Chondrocyte (in vitro differentiated cells): ENCODE data around the gene COL15A1. TPM values are rescaled to one million over a fixed set of nuclear protein-coding genes. Genes with fewer than 3 reads are reported as not detected.

Experiments
- DNase-seq: peaks from one replicate; pipeline ENCODE4 v3.0.0; 2021; ENCODE audit warnings: mixed read lengths, low spot score
- H3K27ac Mint-ChIP-seq: one replicate; pipeline ENCODE4 v1.8.0; 2021; ENCODE audit warnings: mild to moderate bottlenecking, moderate library complexity, mixed read lengths; ENCODE audit not compliant: unreplicated experiment
- H3K27me3 Mint-ChIP-seq: 2 replicates; pipeline ENCODE4 v1.8.0; 2021; ENCODE audit warnings: low read depth, mixed read lengths
- H3K36me3 Mint-ChIP-seq: 2 replicates; pipeline ENCODE4 v1.8.0; 2021; ENCODE audit warnings: low read depth, mixed read lengths
- H3K4me1 Mint-ChIP-seq: 2 replicates; pipeline ENCODE4 v1.8.0; 2021; ENCODE audit warnings: low read depth, mild to moderate bottlenecking, mixed read lengths
- H3K4me3 Mint-ChIP-seq: one replicate; pipeline ENCODE4 v1.8.0; 2021; ENCODE audit warnings: mild to moderate bottlenecking, moderate library complexity, mixed read lengths; ENCODE audit not compliant: unreplicated experiment
- H3K9me3 Mint-ChIP-seq: 2 replicates; pipeline ENCODE4 v1.8.0; 2021; ENCODE audit warnings: low read depth, mixed read lengths
- total RNA-seq: library from RNA; stranded (reverse); gene quantifications from 3 replicates; pipeline ENCODE4 v1.2.1, GENCODE V29; 2021
- TF ChIP-seq, protein P1 (sequence below): fragments of 200-600 bp; sonication (generic); IDR thresholded peaks from 2 replicates; pipeline ENCODE4 v1.5.0; 2021; ENCODE audit warnings: antibody characterized with exemption, mild to moderate bottlenecking, moderate library complexity

Gene COL15A1
- total RNA-seq, 1 donor from 2014 or later, result 5.4 TPM

DNA sequence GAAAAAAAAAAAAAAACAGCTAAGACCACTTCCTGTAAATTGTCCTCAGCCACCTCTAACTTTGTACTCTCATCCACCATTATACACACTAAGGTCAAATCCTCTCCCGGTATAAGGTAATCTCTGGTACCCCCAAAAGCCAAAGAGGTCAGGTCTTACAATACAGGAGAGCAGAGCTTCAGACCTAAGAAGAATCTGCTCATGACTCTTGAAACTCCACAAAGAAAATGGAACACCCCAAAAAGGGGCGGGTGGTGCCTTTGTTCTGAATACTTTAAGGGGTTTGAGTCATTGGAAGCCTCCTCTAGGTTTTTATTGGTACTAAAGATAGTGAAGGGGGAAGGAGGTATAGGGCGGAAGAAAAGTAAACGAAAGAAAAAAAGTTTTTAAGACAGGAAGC lies 69.8 kb downstream of the COL15A1 start:
- TF ChIP-seq, protein P1, sequence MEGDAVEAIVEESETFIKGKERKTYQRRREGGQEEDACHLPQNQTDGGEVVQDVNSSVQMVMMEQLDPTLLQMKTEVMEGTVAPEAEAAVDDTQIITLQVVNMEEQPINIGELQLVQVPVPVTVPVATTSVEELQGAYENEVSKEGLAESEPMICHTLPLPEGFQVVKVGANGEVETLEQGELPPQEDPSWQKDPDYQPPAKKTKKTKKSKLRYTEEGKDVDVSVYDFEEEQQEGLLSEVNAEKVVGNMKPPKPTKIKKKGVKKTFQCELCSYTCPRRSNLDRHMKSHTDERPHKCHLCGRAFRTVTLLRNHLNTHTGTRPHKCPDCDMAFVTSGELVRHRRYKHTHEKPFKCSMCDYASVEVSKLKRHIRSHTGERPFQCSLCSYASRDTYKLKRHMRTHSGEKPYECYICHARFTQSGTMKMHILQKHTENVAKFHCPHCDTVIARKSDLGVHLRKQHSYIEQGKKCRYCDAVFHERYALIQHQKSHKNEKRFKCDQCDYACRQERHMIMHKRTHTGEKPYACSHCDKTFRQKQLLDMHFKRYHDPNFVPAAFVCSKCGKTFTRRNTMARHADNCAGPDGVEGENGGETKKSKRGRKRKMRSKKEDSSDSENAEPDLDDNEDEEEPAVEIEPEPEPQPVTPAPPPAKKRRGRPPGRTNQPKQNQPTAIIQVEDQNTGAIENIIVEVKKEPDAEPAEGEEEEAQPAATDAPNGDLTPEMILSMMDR, result no peak

DNA sequence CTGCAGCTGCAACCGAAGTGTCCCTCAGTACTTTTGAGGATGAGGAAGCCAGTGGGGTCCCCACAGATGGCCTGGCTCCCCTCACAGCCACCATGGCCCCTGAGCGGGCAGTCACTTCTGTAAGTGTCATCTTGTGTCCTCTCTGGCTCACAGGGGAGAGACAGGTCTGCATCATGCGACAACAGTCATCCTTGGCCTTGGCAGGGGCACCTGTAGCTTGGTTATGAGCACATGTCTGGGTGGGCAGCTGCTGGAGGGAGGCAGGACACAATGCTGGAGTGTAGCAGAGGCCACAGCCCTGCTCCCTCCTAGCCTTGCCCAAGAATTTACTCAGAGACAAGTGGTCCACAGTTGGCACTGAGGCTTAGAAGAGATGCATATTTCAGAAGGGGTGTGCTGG lies 71.7 kb downstream of the COL15A1 start:
- no peak for DNase-seq
- no peak overlapping the region for H3K27ac Mint-ChIP-seq
- TF ChIP-seq, protein P1, result no peak
- H3K27me3 Mint-ChIP-seq, result no peaks in the 10 kb centered on the region
- no peak overlapping the region for H3K4me3 Mint-ChIP-seq
- H3K36me3 Mint-ChIP-seq, result peaks cover 1% of the 10 kb centered on the region
- peaks cover 19% of the 10 kb centered on the region for H3K4me1 Mint-ChIP-seq
- peaks cover 6% of the 10 kb centered on the region for H3K9me3 Mint-ChIP-seq

More for the DNA sequence above, 69.8 kb downstream of the COL15A1 start:
- H3K4me3 Mint-ChIP-seq, result no peak overlapping the region
- no peaks in the 10 kb centered on the region for H3K27me3 Mint-ChIP-seq
- DNase-seq, result no peak
- peaks cover 10% of the 10 kb centered on the region for H3K4me1 Mint-ChIP-seq
- peaks cover 12% of the 10 kb centered on the region for H3K9me3 Mint-ChIP-seq
- no peak overlapping the region for H3K27ac Mint-ChIP-seq
- peaks cover 1% of the 10 kb centered on the region for H3K36me3 Mint-ChIP-seq

DNA sequence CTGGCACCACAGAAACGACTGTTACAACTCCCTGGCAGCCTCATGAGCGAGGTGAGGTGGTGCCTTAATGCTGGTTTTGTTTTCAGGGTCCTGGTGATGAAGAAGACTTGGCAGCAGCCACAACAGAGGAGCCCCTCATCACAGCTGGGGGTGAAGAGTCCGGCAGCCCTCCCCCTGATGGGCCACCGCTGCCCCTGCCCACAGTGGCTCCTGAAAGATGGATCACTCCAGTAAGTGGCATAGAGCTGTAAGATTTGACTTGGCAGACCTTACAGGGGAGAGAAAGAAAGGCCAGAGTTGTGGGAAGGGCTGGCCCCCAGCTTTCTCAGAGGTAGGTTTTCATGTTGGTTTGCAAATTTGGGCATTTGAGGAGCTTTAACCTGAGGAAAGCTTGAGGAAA lies 72.2 kb downstream of the COL15A1 start:
- TF ChIP-seq, protein P1, result no peak
- Mint-ChIP-seq H3K4me1 (peaks cover 19% of the 10 kb centered on the region), H3K27ac (no peak overlapping the region), H3K9me3 (peaks cover 4% of the 10 kb centered on the region), H3K4me3 (no peak overlapping the region), H3K27me3 (no peaks in the 10 kb centered on the region), H3K36me3 (peaks cover 1% of the 10 kb centered on the region)
- DNase-seq, result no peak

DNA sequence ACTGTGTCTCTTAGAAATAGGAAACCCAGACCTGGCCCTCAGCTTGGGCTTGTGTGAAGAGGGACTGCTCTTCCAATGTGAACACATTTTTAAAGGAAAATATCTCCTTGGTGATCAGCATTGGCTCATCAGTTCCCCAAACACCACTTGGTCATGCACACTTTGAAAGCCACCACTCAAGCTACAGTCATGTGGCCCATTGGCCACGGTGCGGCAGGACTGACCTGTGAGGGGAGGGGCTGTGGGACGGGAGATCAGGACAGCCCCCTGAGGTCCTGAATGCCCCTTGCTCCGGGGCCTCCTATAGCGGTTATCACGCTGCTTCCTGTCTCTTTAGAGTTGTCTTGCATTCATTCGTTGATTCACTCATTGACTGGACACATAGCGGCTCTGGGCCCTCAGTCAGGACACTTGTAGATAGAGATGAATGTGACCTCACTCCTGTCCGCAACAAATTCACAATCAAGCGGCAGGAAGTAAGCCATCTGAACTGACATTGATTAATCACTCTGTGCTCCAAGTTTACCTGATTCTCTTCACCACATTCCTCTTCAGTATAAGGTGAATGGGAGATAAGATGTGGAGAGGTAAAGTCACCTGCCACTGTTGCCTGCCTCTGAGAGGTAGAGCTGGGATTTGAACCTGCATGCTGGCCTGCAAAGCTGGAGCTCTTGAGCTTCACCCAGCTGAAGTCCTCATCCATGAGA lies 73.1 kb downstream of the COL15A1 start:
- TF ChIP-seq, protein P1, result no peak
- DNase-seq, result no peak
- Mint-ChIP-seq H3K9me3 (peaks cover 3% of the 10 kb centered on the region), H3K4me3 (no peak overlapping the region), H3K27ac (no peak overlapping the region), H3K4me1 (peaks cover 19% of the 10 kb centered on the region), H3K27me3 (no peaks in the 10 kb centered on the region), H3K36me3 (peaks cover 1% of the 10 kb centered on the region)

DNA sequence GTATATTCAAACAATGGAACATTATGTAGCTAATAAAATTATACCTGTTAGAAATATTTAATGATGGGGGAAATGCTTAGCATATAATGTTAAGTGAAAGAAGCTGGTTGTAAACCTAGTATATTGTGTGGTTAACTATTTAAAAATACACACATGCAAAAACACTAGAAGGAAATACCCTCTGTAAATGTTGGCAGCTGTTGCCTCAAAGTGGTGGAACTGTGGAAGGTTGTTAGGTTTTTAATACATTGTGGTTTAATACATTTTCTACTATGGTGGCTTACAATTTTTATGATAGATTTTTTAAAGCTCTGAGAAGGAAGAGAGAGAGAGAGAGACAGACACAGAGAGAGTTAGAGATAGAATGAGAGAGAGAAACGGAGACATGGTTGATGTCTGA lies 74.9 kb downstream of the COL15A1 start:
- TF ChIP-seq, protein P1, result no peak
- peaks cover 1% of the 10 kb centered on the region for H3K36me3 Mint-ChIP-seq
- H3K4me3 Mint-ChIP-seq, result no peak overlapping the region
- peaks cover 18% of the 10 kb centered on the region for H3K4me1 Mint-ChIP-seq
- H3K27me3 Mint-ChIP-seq, result no peaks in the 10 kb centered on the region
- no peak for DNase-seq
- no peak overlapping the region for H3K27ac Mint-ChIP-seq
- no peaks in the 10 kb centered on the region for H3K9me3 Mint-ChIP-seq
